ENCODE measurements around the gene COMT. TPM values are rescaled to one million over a fixed set of nuclear protein-coding genes. Genes with fewer than 3 reads are reported as not detected.

Gene COMT
- total RNA-seq, 1 donor from 2014 or later = 1.3 TPM

DNA sequence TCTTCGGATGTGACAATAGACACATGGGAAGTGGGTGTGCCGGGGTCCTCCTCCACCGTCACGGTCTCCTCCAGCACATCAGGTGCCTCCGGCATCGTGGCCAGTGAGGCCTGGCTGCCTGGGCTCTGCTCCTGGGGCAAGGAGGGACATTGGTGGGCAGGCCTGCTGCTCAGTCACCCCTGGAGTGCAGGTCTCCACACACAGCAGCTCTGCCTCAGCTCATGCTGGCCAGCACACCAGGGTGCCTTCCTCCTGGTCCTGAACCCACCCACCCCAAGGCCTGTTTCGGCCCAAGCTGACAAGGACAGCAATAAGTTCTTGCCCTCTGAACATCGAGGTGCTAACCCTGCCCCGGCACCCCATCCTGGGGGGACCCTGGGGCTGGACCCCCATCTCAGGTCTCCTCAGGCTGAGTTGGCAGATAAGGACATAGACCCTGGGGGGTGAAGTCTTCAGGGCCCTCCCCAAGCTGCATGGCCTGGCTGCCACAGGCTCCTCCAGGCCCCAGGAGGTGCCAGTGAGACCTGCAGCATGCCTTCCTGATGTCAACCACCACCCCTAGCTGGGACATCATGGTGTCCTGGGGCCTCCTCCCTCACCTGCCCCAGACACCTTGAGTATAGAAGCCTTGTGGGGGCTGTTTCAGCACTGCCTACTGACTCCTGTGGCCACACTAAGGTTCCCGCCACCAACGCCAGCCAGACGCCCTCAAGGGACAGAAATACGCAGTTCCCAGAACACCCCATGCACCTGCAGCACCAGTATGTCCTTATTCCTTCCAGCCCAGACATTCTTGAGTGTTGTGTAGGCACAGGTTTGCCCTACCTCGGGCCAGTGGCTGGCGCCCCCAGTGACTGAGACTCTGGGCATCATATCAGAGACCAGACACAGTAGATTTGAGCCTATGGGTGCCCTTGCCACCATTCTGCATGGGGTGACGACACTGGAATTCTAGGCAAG lies 40.7 kb downstream of the COMT start:
- Histone ChIP-seq H3K9ac (no peak overlapping the region), H3K79me2 (ENCODE audit: low read depth) (peaks cover 33% of the 10 kb centered on the region), H3K36me3 (no peaks in the 10 kb centered on the region), H4K20me1 (ENCODE audit: low read depth) (peaks cover 50% of the 10 kb centered on the region), H3K9me3 (ENCODE audit: low read depth) (no peaks in the 10 kb centered on the region), H3K4me3 (no peak overlapping the region), H2AFZ (replicated peaks) (no peak overlapping the region), H3K4me1 (peaks cover 7% of the 10 kb centered on the region), H3K27ac (no peak overlapping the region), H3K27me3 (no peaks in the 10 kb centered on the region), H3F3A (ENCODE audit: low read depth) (peaks cover 4% of the 10 kb centered on the region), H3K4me2 (no peak overlapping the region)
- TF ChIP-seq, protein P1, sequence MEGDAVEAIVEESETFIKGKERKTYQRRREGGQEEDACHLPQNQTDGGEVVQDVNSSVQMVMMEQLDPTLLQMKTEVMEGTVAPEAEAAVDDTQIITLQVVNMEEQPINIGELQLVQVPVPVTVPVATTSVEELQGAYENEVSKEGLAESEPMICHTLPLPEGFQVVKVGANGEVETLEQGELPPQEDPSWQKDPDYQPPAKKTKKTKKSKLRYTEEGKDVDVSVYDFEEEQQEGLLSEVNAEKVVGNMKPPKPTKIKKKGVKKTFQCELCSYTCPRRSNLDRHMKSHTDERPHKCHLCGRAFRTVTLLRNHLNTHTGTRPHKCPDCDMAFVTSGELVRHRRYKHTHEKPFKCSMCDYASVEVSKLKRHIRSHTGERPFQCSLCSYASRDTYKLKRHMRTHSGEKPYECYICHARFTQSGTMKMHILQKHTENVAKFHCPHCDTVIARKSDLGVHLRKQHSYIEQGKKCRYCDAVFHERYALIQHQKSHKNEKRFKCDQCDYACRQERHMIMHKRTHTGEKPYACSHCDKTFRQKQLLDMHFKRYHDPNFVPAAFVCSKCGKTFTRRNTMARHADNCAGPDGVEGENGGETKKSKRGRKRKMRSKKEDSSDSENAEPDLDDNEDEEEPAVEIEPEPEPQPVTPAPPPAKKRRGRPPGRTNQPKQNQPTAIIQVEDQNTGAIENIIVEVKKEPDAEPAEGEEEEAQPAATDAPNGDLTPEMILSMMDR (IDR thresholded peaks at IDR 0.05) = no peak
- no peak for TF ChIP-seq EZH2 (IDR thresholded peaks at IDR 0.05)
- TF ChIP-seq EZH2phosphoT487 (IDR thresholded peaks at IDR 0.05) = no peak
- H3K4me1 Mint-ChIP-seq = peaks cover 21% of the 10 kb centered on the region
- peaks cover 9% of the 10 kb centered on the region for H3K36me3 Mint-ChIP-seq
- no peak overlapping the region for H3K27ac Mint-ChIP-seq
- H3K9me3 Mint-ChIP-seq = no peaks in the 10 kb centered on the region
- H3K27me3 Mint-ChIP-seq (ENCODE audit: insufficient read depth, low read depth) = peaks cover 2% of the 10 kb centered on the region
- H3K4me3 Mint-ChIP-seq = no peak overlapping the region
- no peak for DNase-seq (ENCODE audit: low spot score)

DNA sequence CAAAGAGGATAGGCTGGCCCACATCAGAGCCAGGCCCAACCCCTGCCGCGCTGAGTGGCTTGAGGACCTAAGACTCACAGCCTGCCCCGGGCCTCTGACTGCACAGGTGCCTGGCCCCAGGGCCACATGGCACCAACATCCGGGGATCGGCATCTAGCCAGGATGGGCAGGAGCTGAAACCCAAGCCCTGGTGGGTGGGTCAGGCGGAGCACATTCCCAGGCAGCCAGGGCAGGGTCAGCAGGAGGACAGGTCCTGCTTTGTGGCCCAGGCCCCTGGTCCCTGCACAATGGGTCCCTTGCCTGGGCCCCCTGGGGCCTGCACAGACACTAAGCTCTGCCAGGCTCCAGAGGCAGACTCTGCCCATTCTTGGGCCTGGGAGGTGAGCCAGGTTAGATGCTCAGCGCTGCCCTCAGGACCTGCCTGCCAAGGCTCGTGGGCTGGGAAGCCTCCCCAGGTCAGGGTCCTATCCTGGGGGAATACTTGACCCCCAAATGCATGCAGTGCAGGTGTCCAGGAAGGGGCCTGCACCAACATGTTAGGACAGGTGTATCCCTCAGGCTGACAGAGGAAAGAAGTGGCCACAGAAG lies 41.5 kb downstream of the COMT start:
- H3K36me3 ChIP-seq = no peaks in the 10 kb centered on the region
- peaks cover 2% of the 10 kb centered on the region for H3K27me3 Mint-ChIP-seq (ENCODE audit: insufficient read depth, low read depth)
- H3K4me1 ChIP-seq = peaks cover 10% of the 10 kb centered on the region
- no peak overlapping the region for H3K4me2 ChIP-seq
- no peaks in the 10 kb centered on the region for H3K9me3 Mint-ChIP-seq
- H3K79me2 ChIP-seq (ENCODE audit: low read depth) = peaks cover 33% of the 10 kb centered on the region
- H3K27me3 ChIP-seq = no peaks in the 10 kb centered on the region
- H3F3A ChIP-seq (ENCODE audit: low read depth) = peaks cover 10% of the 10 kb centered on the region
- no peak overlapping the region for H3K4me3 ChIP-seq
- H4K20me1 ChIP-seq (ENCODE audit: low read depth) = peaks cover 50% of the 10 kb centered on the region
- TF ChIP-seq EZH2 (IDR thresholded peaks at IDR 0.05) (no peak), EZH2phosphoT487 (IDR thresholded peaks at IDR 0.05) (no peak)
- TF ChIP-seq, protein P1 (IDR thresholded peaks at IDR 0.05) = no peak
- H2AFZ ChIP-seq (replicated peaks) = no peak overlapping the region
- peaks cover 9% of the 10 kb centered on the region for H3K36me3 Mint-ChIP-seq
- no peak overlapping the region for H3K4me3 Mint-ChIP-seq
- no peak for DNase-seq (ENCODE audit: low spot score)
- no peaks in the 10 kb centered on the region for H3K9me3 ChIP-seq (ENCODE audit: low read depth)
- no peak overlapping the region for H3K27ac ChIP-seq
- H3K27ac Mint-ChIP-seq = no peak overlapping the region
- H3K9ac ChIP-seq = no peak overlapping the region
- H3K4me1 Mint-ChIP-seq = peaks cover 22% of the 10 kb centered on the region

DNA sequence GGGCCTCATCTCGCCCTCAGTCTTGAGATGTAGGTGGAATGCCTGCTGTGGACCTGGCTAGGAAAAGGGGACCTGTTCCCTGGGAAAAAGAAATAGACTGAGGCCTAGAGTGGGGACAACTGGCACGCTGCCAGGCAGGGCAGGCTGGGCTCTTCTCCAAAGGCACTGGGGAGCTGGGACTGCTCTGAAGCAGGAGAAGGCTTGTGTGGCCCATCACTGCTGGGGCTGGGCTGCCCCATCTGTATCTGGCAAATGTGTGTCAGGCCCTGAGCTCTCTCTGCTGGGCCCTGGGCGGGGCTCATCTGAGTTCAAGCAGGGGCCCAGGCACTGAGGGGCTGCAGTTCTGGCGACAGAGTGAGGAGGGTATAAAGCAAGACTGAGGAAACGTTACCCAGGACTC lies 42.2 kb downstream of the COMT start:
- peaks cover 9% of the 10 kb centered on the region for H3K36me3 Mint-ChIP-seq
- no peak for DNase-seq (ENCODE audit: low spot score)
- H3K27ac Mint-ChIP-seq = no peak overlapping the region
- Histone ChIP-seq H3K4me3 (no peak overlapping the region), H2AFZ (replicated peaks) (no peak overlapping the region), H3K36me3 (no peaks in the 10 kb centered on the region), H4K20me1 (ENCODE audit: low read depth) (peaks cover 50% of the 10 kb centered on the region), H3K4me1 (peaks cover 10% of the 10 kb centered on the region), H3K9ac (no peak overlapping the region), H3K9me3 (ENCODE audit: low read depth) (no peaks in the 10 kb centered on the region), H3K4me2 (no peak overlapping the region), H3K27ac (no peak overlapping the region), H3F3A (ENCODE audit: low read depth) (peaks cover 10% of the 10 kb centered on the region), H3K79me2 (ENCODE audit: low read depth) (peaks cover 33% of the 10 kb centered on the region), H3K27me3 (no peaks in the 10 kb centered on the region)
- no peak overlapping the region for H3K4me3 Mint-ChIP-seq
- no peaks in the 10 kb centered on the region for H3K9me3 Mint-ChIP-seq
- TF ChIP-seq EZH2phosphoT487 (IDR thresholded peaks at IDR 0.05) (no peak), EZH2 (IDR thresholded peaks at IDR 0.05) (no peak)
- TF ChIP-seq, protein P1 (IDR thresholded peaks at IDR 0.05) = no peak
- H3K4me1 Mint-ChIP-seq = peaks cover 24% of the 10 kb centered on the region
- peaks cover 2% of the 10 kb centered on the region for H3K27me3 Mint-ChIP-seq (ENCODE audit: insufficient read depth, low read depth)
